GM23338 (cell line): Measurements from ENCODE around the gene TNFRSF4. TPM values are rescaled to one million over a fixed set of nuclear protein-coding genes. Genes with fewer than 3 reads are reported as not detected.

ENCODE experiments used
- ATAC-seq: fragments of 200-7000 bp; cut with Tn5 transposase; 3 replicates; pipeline ENCODE4 v1.9.1; 2020
- DNase-seq: peaks from one replicate; pipeline ENCODE4 v3.0.0-alpha.2; 2015; ENCODE audit warnings: low spot score
- H2AFZ ChIP-seq: fragments of 200-600 bp; sonication (generic); 2 replicates; pipeline ENCODE4 v1.8.0; 2016; ENCODE audit warnings: antibody characterized with exemption, mild to moderate bottlenecking, moderate library complexity
- H3F3A ChIP-seq: fragments of 200-600 bp; sonication (generic); replicated peaks from 2 replicates; pipeline ENCODE4 v1.8.0; 2017; ENCODE audit warnings: antibody characterized with exemption, mixed run types, low read depth
- H3K27ac ChIP-seq: fragments of 200-600 bp; sonication (generic); 2 replicates; pipeline ENCODE4 v1.6.1; 2016; ENCODE audit warnings: low read depth
- H3K27me3 ChIP-seq: fragments of 200-600 bp; sonication (generic); 2 replicates; pipeline ENCODE4 v1.8.0; 2016; ENCODE audit warnings: mild to moderate bottlenecking, mixed run types, moderate library complexity; ENCODE audit not compliant: insufficient read depth
- H3K36me3 ChIP-seq: fragments of 200-600 bp; sonication (generic); 2 replicates; pipeline ENCODE4 v1.8.0; 2016; ENCODE audit warnings: mild to moderate bottlenecking; ENCODE audit not compliant: insufficient read depth
- H3K4me1 ChIP-seq: fragments of 200-600 bp; sonication (generic); 2 replicates; pipeline ENCODE4 v1.8.0; 2016; ENCODE audit warnings: mild to moderate bottlenecking, moderate library complexity; ENCODE audit not compliant: insufficient read depth
- H3K4me2 ChIP-seq: fragments of 200-600 bp; sonication (generic); 2 replicates; pipeline ENCODE4 v1.7.1; 2017; ENCODE audit warnings: mixed run types
- H3K4me3 ChIP-seq: fragments of 200-600 bp; sonication (generic); 2 replicates; pipeline ENCODE4 v1.6.1; 2016; ENCODE audit warnings: mixed run types
- H3K79me2 ChIP-seq: fragments of 200-600 bp; sonication (generic); replicated peaks from 2 replicates; pipeline ENCODE4 v1.8.0; 2017; ENCODE audit warnings: mild to moderate bottlenecking; ENCODE audit not compliant: insufficient read depth
- H3K9me2 ChIP-seq: fragments of 200-600 bp; sonication (generic); 2 replicates; pipeline ENCODE4 v1.8.0; 2017; ENCODE audit not compliant: insufficient read depth
- H4K20me1 ChIP-seq: fragments of 200-600 bp; sonication (generic); replicated peaks from 2 replicates; pipeline ENCODE4 v1.8.0; 2017; ENCODE audit warnings: mild to moderate bottlenecking; ENCODE audit not compliant: insufficient read depth
- H3K27ac Mint-ChIP-seq: 2 replicates; pipeline ENCODE4 v1.8.0; 2020; ENCODE audit warnings: inconsistent platforms, mild to moderate bottlenecking, moderate library complexity, mixed read lengths
- H3K27me3 Mint-ChIP-seq: 3 replicates; pipeline ENCODE4 v1.8.0; 2022; ENCODE audit warnings: low read depth, mild to moderate bottlenecking, moderate library complexity, mixed read lengths, inconsistent platforms; ENCODE audit not compliant: insufficient read depth, poor library complexity
- H3K36me3 Mint-ChIP-seq: 3 replicates; pipeline ENCODE4 v1.8.0; 2021; ENCODE audit warnings: low read depth, mild to moderate bottlenecking, inconsistent platforms, moderate library complexity, mixed read lengths
- H3K4me1 Mint-ChIP-seq: 3 replicates; pipeline ENCODE4 v1.8.0; 2020; ENCODE audit warnings: mild to moderate bottlenecking, inconsistent platforms, mixed read lengths
- H3K4me3 Mint-ChIP-seq: 3 replicates; pipeline ENCODE4 v1.8.0; 2021; ENCODE audit warnings: moderate library complexity, mild to moderate bottlenecking, inconsistent platforms, mixed read lengths
- H3K9me3 Mint-ChIP-seq: 3 replicates; pipeline ENCODE4 v1.8.0; 2020; ENCODE audit warnings: moderate library complexity, mild to moderate bottlenecking, inconsistent platforms, mixed read lengths
- CREB1 ChIP-seq: fragments of 250-450 bp; sonication (Bioruptor Pico); IDR thresholded peaks from 2 replicates; pipeline ENCODE4 v1.5.0; 2020; ENCODE audit warnings: low read depth, mild to moderate bottlenecking, moderate library complexity
- EZH2 ChIP-seq: fragments of 200-600 bp; sonication (generic); IDR thresholded peaks from one replicate; pipeline ENCODE4 v1.8.0; 2017; ENCODE audit warnings: antibody characterized with exemption, mild to moderate bottlenecking, low read depth; ENCODE audit not compliant: unreplicated experiment
- EZH2phosphoT487 ChIP-seq: fragments of 200-600 bp; sonication (generic); IDR thresholded peaks from one replicate; pipeline ENCODE4 v1.8.1; 2018; ENCODE audit warnings: antibody characterized with exemption; ENCODE audit not compliant: unreplicated experiment
- JUNB ChIP-seq: IDR thresholded peaks from one replicate; pipeline ENCODE4 v1.6.1; 2016; ENCODE audit warnings: antibody characterized with exemption; ENCODE audit not compliant: unreplicated experiment
- NANOG ChIP-seq: IDR thresholded peaks from 2 replicates; pipeline ENCODE4 v1.6.1; 2016; ENCODE audit warnings: antibody characterized with exemption, borderline replicate concordance
- POLR2AphosphoS5 ChIP-seq: IDR thresholded peaks from 2 replicates; pipeline ENCODE4 v1.6.1; 2016; ENCODE audit warnings: antibody characterized with exemption, low read depth
- STAT1 ChIP-seq: IDR thresholded peaks from one replicate; pipeline ENCODE4 v1.6.1; 2016; ENCODE audit warnings: antibody characterized with exemption; ENCODE audit not compliant: unreplicated experiment
- ZNF114 ChIP-seq: fragments of 250-450 bp; sonication (Bioruptor Pico); IDR thresholded peaks from 2 replicates; pipeline ENCODE4 v1.5.0; 2020; ENCODE audit warnings: mild to moderate bottlenecking, moderate library complexity
- ZNF331 ChIP-seq: fragments of 250-450 bp; sonication (Bioruptor Pico); IDR thresholded peaks from 2 replicates; pipeline ENCODE4 v1.5.0; 2020; ENCODE audit warnings: low read depth, mild to moderate bottlenecking, moderate library complexity
- polyA plus RNA-seq: library from polyadenylated mRNA; unstranded; fragments of >200 nt; fragmentation: Nextera tagmentation; extraction: Ambion mirVana; gene quantifications from 2 replicates; pipeline ENCODE4 v1.2.1, GENCODE V29; 2016
- total RNA-seq: library from RNA; depleted of rRNA; stranded (reverse); fragments of >200 nt; shearing (Covaris generic); gene quantifications from 2 replicates; pipeline ENCODE4 v1.2.3, GENCODE V29; 2014
- TF ChIP-seq, protein P1 (sequence below): fragments of 250-450 bp; sonication (Bioruptor Pico); IDR thresholded peaks from 2 replicates; pipeline ENCODE4 v1.5.0; 2020; ENCODE audit warnings: mild to moderate bottlenecking, moderate library complexity
- TF ChIP-seq, protein P2 (sequence below): IDR thresholded peaks from 2 replicates; pipeline ENCODE4 v1.6.1; 2016; ENCODE audit warnings: antibody characterized with exemption
- TF ChIP-seq, protein P3 (sequence below), 2 experiments: fragments of 200-600 bp in 1 of 2; sonication (generic) in 1 of 2; conservative IDR thresholded peaks; 2 replicates each; pipeline versions ENCODE4 v1.5.1 to v1.6.1; 2016 to 2017; ENCODE audit warnings: antibody characterized with exemption in 2 of 2, low read depth in 2 of 2, mild to moderate bottlenecking in 2 of 2, moderate library complexity in 1 of 2
- TF ChIP-seq, protein P4 (sequence below): IDR thresholded peaks from one replicate; pipeline ENCODE4 v1.6.1; 2018; ENCODE audit warnings: antibody characterized with exemption; ENCODE audit not compliant: unreplicated experiment

TNFRSF4 gene
- total and polyA plus RNA-seq, 2 experiments from 2014 or later, result not detected

DNA sequence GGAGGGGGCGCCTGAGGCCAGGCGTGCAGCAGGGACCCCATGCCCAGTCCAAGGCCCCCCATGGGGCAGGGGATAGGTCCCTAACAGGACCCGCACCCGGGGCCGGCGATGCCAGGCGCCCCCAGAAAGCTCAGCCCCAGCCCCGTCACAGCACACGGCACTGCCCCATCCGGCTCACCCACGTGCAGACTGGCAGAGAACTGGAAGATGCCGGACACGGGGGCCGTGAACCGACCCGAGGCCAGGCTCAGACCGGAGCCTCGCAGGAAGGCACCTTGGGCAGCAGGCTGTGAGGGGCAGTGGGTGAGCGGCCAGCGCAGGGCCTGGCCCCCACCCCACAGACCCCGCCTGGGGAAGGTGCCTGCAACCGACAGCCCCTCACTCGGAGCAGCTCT lies 29.3 kb upstream of the TNFRSF4 start:
- Histone ChIP-seq H2AFZ (no peak overlapping the region), H3K79me2 (no peaks in the 10 kb centered on the region), H3K36me3 (no peaks in the 10 kb centered on the region), H3K4me1 (peaks cover 3% of the 10 kb centered on the region; the same call in 1 of the 2 replicates), H4K20me1 (no peaks in the 10 kb centered on the region), H3K4me2 (no peak overlapping the region), H3K9me2 (no peaks in the 10 kb centered on the region), H3K27me3 (peaks cover 10% of the 10 kb centered on the region; the same call in 1 of the 2 replicates), H3F3A (no peaks in the 10 kb centered on the region), H3K27ac (no peak overlapping the region), H3K4me3 (no peak overlapping the region)
- Mint-ChIP-seq H3K27me3 (peaks cover 6% of the 10 kb centered on the region), H3K4me3 (no peak overlapping the region), H3K36me3 (no peaks in the 10 kb centered on the region), H3K27ac (no peak overlapping the region), H3K9me3 (no peaks in the 10 kb centered on the region), H3K4me1 (no peaks in the 10 kb centered on the region)
- DNase-seq (no peak), ATAC-seq (no peak)
- TF ChIP-seq POLR2AphosphoS5, result no peak
- no peak for TF ChIP-seq CREB1
- TF ChIP-seq JUNB, result no peak
- TF ChIP-seq, protein P1, sequence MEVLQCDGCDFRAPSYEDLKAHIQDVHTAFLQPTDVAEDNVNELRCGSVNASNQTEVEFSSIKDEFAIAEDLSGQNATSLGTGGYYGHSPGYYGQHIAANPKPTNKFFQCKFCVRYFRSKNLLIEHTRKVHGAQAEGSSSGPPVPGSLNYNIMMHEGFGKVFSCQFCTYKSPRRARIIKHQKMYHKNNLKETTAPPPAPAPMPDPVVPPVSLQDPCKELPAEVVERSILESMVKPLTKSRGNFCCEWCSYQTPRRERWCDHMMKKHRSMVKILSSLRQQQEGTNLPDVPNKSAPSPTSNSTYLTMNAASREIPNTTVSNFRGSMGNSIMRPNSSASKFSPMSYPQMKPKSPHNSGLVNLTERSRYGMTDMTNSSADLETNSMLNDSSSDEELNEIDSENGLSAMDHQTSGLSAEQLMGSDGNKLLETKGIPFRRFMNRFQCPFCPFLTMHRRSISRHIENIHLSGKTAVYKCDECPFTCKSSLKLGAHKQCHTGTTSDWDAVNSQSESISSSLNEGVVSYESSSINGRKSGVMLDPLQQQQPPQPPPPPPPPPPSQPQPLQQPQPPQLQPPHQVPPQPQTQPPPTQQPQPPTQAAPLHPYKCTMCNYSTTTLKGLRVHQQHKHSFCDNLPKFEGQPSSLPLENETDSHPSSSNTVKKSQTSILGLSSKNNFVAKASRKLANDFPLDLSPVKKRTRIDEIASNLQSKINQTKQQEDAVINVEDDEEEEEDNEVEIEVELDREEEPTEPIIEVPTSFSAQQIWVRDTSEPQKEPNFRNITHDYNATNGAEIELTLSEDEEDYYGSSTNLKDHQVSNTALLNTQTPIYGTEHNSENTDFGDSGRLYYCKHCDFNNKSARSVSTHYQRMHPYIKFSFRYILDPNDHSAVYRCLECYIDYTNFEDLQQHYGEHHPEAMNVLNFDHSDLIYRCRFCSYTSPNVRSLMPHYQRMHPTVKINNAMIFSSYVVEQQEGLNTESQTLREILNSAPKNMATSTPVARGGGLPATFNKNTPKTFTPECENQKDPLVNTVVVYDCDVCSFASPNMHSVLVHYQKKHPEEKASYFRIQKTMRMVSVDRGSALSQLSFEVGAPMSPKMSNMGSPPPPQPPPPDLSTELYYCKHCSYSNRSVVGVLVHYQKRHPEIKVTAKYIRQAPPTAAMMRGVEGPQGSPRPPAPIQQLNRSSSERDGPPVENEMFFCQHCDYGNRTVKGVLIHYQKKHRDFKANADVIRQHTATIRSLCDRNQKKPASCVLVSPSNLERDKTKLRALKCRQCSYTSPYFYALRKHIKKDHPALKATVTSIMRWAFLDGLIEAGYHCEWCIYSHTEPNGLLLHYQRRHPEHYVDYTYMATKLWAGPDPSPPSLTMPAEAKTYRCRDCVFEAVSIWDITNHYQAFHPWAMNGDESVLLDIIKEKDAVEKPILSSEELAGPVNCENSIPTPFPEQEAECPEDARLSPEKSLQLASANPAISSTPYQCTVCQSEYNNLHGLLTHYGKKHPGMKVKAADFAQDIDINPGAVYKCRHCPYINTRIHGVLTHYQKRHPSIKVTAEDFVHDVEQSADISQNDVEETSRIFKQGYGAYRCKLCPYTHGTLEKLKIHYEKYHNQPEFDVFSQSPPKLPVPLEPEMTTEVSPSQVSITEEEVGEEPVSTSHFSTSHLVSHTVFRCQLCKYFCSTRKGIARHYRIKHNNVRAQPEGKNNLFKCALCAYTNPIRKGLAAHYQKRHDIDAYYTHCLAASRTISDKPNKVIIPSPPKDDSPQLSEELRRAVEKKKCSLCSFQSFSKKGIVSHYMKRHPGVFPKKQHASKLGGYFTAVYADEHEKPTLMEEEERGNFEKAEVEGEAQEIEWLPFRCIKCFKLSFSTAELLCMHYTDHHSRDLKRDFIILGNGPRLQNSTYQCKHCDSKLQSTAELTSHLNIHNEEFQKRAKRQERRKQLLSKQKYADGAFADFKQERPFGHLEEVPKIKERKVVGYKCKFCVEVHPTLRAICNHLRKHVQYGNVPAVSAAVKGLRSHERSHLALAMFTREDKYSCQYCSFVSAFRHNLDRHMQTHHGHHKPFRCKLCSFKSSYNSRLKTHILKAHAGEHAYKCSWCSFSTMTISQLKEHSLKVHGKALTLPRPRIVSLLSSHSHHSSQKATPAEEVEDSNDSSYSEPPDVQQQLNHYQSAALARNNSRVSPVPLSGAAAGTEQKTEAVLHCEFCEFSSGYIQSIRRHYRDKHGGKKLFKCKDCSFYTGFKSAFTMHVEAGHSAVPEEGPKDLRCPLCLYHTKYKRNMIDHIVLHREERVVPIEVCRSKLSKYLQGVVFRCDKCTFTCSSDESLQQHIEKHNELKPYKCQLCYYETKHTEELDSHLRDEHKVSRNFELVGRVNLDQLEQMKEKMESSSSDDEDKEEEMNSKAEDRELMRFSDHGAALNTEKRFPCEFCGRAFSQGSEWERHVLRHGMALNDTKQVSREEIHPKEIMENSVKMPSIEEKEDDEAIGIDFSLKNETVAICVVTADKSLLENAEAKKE (CRISPR knock-in tag), result no peak
- TF ChIP-seq EZH2, result no peak
- TF ChIP-seq NANOG, result no peak
- TF ChIP-seq, protein P2, sequence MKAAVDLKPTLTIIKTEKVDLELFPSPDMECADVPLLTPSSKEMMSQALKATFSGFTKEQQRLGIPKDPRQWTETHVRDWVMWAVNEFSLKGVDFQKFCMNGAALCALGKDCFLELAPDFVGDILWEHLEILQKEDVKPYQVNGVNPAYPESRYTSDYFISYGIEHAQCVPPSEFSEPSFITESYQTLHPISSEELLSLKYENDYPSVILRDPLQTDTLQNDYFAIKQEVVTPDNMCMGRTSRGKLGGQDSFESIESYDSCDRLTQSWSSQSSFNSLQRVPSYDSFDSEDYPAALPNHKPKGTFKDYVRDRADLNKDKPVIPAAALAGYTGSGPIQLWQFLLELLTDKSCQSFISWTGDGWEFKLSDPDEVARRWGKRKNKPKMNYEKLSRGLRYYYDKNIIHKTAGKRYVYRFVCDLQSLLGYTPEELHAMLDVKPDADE, result no peak
- no peak for TF ChIP-seq ZNF331 (CRISPR knock-in tag)
- TF ChIP-seq EZH2phosphoT487, result no peak
- TF ChIP-seq, protein P3, sequence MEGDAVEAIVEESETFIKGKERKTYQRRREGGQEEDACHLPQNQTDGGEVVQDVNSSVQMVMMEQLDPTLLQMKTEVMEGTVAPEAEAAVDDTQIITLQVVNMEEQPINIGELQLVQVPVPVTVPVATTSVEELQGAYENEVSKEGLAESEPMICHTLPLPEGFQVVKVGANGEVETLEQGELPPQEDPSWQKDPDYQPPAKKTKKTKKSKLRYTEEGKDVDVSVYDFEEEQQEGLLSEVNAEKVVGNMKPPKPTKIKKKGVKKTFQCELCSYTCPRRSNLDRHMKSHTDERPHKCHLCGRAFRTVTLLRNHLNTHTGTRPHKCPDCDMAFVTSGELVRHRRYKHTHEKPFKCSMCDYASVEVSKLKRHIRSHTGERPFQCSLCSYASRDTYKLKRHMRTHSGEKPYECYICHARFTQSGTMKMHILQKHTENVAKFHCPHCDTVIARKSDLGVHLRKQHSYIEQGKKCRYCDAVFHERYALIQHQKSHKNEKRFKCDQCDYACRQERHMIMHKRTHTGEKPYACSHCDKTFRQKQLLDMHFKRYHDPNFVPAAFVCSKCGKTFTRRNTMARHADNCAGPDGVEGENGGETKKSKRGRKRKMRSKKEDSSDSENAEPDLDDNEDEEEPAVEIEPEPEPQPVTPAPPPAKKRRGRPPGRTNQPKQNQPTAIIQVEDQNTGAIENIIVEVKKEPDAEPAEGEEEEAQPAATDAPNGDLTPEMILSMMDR (conservative IDR thresholded peaks at IDR 0.05; ENCODE audit: low read depth in 2 of 2), result no peak
- no peak for TF ChIP-seq STAT1
- TF ChIP-seq ZNF114, result no peak
- TF ChIP-seq, protein P4, sequence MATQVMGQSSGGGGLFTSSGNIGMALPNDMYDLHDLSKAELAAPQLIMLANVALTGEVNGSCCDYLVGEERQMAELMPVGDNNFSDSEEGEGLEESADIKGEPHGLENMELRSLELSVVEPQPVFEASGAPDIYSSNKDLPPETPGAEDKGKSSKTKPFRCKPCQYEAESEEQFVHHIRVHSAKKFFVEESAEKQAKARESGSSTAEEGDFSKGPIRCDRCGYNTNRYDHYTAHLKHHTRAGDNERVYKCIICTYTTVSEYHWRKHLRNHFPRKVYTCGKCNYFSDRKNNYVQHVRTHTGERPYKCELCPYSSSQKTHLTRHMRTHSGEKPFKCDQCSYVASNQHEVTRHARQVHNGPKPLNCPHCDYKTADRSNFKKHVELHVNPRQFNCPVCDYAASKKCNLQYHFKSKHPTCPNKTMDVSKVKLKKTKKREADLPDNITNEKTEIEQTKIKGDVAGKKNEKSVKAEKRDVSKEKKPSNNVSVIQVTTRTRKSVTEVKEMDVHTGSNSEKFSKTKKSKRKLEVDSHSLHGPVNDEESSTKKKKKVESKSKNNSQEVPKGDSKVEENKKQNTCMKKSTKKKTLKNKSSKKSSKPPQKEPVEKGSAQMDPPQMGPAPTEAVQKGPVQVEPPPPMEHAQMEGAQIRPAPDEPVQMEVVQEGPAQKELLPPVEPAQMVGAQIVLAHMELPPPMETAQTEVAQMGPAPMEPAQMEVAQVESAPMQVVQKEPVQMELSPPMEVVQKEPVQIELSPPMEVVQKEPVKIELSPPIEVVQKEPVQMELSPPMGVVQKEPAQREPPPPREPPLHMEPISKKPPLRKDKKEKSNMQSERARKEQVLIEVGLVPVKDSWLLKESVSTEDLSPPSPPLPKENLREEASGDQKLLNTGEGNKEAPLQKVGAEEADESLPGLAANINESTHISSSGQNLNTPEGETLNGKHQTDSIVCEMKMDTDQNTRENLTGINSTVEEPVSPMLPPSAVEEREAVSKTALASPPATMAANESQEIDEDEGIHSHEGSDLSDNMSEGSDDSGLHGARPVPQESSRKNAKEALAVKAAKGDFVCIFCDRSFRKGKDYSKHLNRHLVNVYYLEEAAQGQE, result no peak
